T-helper 2 cell (primary cell): ENCODE measurements around the gene TTPAL.
A peak's percentile ranks its signal among the peaks of the same experiment; 100 is the strongest.

Experiments used
- DNase-seq, 5 experiments: peaks; one replicate each; pipeline versions ENCODE4 v3.0.0 to v3.0.0-alpha.2; 2012 to 2022

The TTPAL gene

GRCh38 chr20:44497761-44498160, 22.1 kb downstream of the TTPAL start:
- DNase-seq = no peak

GRCh38 chr20:44500221-44500620, 24.5 kb downstream of the TTPAL start:
- DNase-seq = no peak

- DNase-seq = no peak
Observed at GRCh38 chr20:44501448-44501847, 25.8 kb downstream of the TTPAL start.

GRCh38 chr20:44502968-44503367, 27.3 kb downstream of the TTPAL start:
- no peak for DNase-seq

GRCh38 chr20:44504402-44505307, 29.0 kb downstream of the TTPAL start:
- DNase-seq = no peak

- DNase-seq = no peak
Observed at GRCh38 chr20:44509762-44510161, 34.1 kb downstream of the TTPAL start.

- DNase-seq = no peak
Observed at GRCh38 chr20:44513871-44514270, 38.2 kb downstream of the TTPAL start.

GRCh38 chr20:44516491-44516890, 40.8 kb downstream of the TTPAL start:
- DNase-seq = no peak

GRCh38 chr20:44517454-44517853, 41.8 kb downstream of the TTPAL start:
- no peak for DNase-seq

GRCh38 chr20:44518248-44518647, 42.6 kb downstream of the TTPAL start:
- DNase-seq = no peak

- DNase-seq = peak in 1 of 5 experiments; percentile 41
Observed at GRCh38 chr20:44520881-44521280, 45.2 kb downstream of the TTPAL start.

GRCh38 chr20:44521484-44522481, 46.1 kb downstream of the TTPAL start, which contains the start of gene SERINC3:
Gene SERINC3 (minus strand): TSS chr20:44522070. CDS start chr20:44521951, 119 bp downstream.
- DNase-seq = peak; percentile 94 to 98 (median 97)

- no peak for DNase-seq
Observed at GRCh38 chr20:44522841-44523240, 47.2 kb downstream of the TTPAL start.

- DNase-seq = no peak
Observed at GRCh38 chr20:44523746-44524145, 48.1 kb downstream of the TTPAL start.

- DNase-seq = no peak
Observed at GRCh38 chr20:44526129-44526528, 50.5 kb downstream of the TTPAL start.

- DNase-seq = no peak
Observed at GRCh38 chr20:44527716-44528199, 52.1 kb downstream of the TTPAL start.

- DNase-seq = no peak
Observed at GRCh38 chr20:44528309-44528708, 52.6 kb downstream of the TTPAL start.

- no peak for DNase-seq
Observed at GRCh38 chr20:44532259-44532980, 56.7 kb downstream of the TTPAL start.

- peak in 2 of 5 experiments; percentile 9 to 45 for DNase-seq
Observed at GRCh38 chr20:44532981-44533331, 57.3 kb downstream of the TTPAL start.

- no peak for DNase-seq
Observed at GRCh38 chr20:44533928-44534327, 58.3 kb downstream of the TTPAL start.

- DNase-seq = no peak
Observed at GRCh38 chr20:44536175-44536574, 60.5 kb downstream of the TTPAL start.

GRCh38 chr20:44537993-44538392, 62.3 kb downstream of the TTPAL start:
- no peak for DNase-seq
